Activated CD8-positive, alpha-beta memory T cell treated with anti-CD3 and anti-CD28 coated beads, Interleukin-2, amount 10 ng/mL, durations not matched to agents 7 days and 5 days (primary cell): ENCODE results near the gene NUP50. TPM values are rescaled to one million over a fixed set of nuclear protein-coding genes. Genes with fewer than 3 reads are reported as not detected.

Source experiments
- ATAC-seq: fragments of 150-1000 bp; cut with Tn5 transposase; one replicate; pipeline ENCODE4 v1.10.0; 2021; ENCODE audit warnings: moderate library complexity
- CTCF ChIA-PET: fragments of 350-600 bp; sonication (Branson Sonifier 250); formaldehyde crosslinking; loops from one replicate; lab custom pipeline; 2021; ENCODE audit warnings: antibody characterized with exemption; lab: Charles Lee
- DNase-seq: peaks from one replicate; pipeline ENCODE4 v3.0.0-alpha.2; 2020
- H3K27ac Mint-ChIP-seq: one replicate; pipeline ENCODE4 v1.8.0; 2021; ENCODE audit warnings: mild to moderate bottlenecking, mixed read lengths
- H3K27me3 Mint-ChIP-seq: one replicate; pipeline ENCODE4 v1.8.0; 2021; ENCODE audit warnings: mixed read lengths
- H3K36me3 Mint-ChIP-seq: one replicate; pipeline ENCODE4 v1.8.0; 2021; ENCODE audit warnings: mild to moderate bottlenecking, mixed read lengths
- H3K4me1 Mint-ChIP-seq: one replicate; pipeline ENCODE4 v1.8.0; 2021; ENCODE audit warnings: mixed read lengths
- H3K4me3 Mint-ChIP-seq: one replicate; pipeline ENCODE4 v1.8.0; 2021; ENCODE audit warnings: mild to moderate bottlenecking, moderate library complexity, mixed read lengths
- H3K9me3 Mint-ChIP-seq: one replicate; pipeline ENCODE4 v1.8.0; 2022; ENCODE audit warnings: low read depth, mixed read lengths
- total RNA-seq, 2 experiments: library from RNA; stranded (reverse); gene quantifications; one replicate each; pipeline ENCODE4 v1.2.3, GENCODE V29; 2021

Gene NUP50, protein sequence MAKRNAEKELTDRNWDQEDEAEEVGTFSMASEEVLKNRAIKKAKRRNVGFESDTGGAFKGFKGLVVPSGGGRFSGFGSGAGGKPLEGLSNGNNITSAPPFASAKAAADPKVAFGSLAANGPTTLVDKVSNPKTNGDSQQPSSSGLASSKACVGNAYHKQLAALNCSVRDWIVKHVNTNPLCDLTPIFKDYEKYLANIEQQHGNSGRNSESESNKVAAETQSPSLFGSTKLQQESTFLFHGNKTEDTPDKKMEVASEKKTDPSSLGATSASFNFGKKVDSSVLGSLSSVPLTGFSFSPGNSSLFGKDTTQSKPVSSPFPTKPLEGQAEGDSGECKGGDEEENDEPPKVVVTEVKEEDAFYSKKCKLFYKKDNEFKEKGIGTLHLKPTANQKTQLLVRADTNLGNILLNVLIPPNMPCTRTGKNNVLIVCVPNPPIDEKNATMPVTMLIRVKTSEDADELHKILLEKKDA
- 100 to 1,000 TPM; 150 to 155 TPM for total RNA-seq

DNA sequence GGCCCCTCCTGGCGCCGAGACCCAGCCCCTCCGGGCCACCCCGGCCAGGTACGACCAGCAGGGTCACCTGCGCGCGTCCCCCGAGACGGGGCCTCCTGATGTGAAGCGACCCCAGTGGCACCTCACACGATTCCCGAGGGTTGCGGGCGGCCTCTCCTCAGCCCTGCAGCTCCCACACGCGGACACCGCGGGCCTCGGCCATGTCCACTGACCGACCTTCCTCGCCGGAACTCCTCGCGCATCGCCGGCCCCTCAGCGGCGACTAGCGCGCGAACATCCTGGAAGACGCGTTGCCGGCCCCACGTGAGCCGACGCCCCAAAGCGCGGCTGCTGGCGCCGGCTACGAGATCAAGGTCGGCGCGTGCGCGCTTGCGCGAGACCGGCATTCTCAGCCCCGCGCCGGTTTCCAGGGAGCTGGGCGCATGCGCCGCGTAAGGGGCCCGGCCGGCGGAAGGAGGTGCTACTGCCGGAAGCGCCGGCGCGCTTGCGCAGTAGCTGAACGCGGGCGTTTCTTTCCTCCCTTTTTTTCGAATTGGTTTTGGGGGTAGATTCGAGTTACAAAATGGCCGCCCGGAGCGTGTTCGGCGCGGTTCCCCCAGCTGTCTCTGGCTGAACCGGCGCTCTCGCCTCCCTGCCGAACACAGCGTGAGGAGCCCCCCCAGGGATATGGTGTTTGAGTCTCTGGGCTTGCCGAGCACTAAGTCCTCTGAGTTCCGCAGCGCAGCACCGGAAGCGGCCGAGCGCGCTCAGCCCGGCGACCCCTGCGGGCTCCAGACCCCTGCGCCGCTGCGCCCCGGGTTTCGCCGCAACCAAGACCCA is at the start of gene NUP50:
TSS of gene NUP50 (plus strand) at position 475 of the 819 bp plus-strand sequence. CDS start 4,253 bp downstream, outside the sequence.
- H3K36me3 Mint-ChIP-seq, result peaks cover 37% of the 10 kb centered on the region
- peak; percentile 97 for DNase-seq

DNA sequence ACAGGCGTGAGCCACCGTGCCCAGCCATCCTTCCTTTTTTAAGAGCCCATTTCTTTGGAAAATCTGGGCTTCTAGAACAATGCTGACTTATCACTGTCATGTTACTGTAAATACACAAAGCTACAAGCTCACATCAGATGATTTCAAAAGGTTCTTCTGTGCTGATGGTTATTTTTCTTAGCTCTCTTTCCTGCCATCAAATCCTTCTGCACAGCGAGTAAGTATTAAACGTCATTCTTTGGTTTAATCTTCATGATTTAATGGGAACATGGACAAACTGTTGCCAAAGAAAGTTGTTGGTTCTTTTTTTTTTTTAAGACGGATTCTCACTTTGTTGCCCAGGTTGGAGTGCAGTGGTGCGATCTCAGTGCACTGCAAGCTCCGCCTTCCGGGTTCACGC is 43.3 kb upstream of the NUP50 start:
- Mint-ChIP-seq H3K36me3 (no peaks in the 10 kb centered on the region), H3K27ac (no peak overlapping the region), H3K4me1 (no peaks in the 10 kb centered on the region), H3K9me3 (no peaks in the 10 kb centered on the region), H3K27me3 (peaks cover 23% of the 10 kb centered on the region), H3K4me3 (no peak overlapping the region)
- DNase-seq (no peak), ATAC-seq (no peak)
- CTCF ChIA-PET, result no interaction called here

More for the DNA sequence above, at the start of gene NUP50:
- H3K27me3 Mint-ChIP-seq, result no peaks in the 10 kb centered on the region
- no peaks in the 10 kb centered on the region for H3K9me3 Mint-ChIP-seq
- H3K27ac Mint-ChIP-seq, result peak within 1 kb of the TSS; percentile 91
- CTCF ChIA-PET, result interaction anchor here (0.9 to 1.6 kb wide), 9 partner anchors 10 to 479 kb away, joined by 3 to 9 read pairs (median 4); no protein-coding TSS in a partner anchor
- ATAC-seq, result peak; percentile 87
- H3K4me3 Mint-ChIP-seq, result peak within 1 kb of the TSS; percentile 94
- peaks cover 59% of the 10 kb centered on the region for H3K4me1 Mint-ChIP-seq

DNA sequence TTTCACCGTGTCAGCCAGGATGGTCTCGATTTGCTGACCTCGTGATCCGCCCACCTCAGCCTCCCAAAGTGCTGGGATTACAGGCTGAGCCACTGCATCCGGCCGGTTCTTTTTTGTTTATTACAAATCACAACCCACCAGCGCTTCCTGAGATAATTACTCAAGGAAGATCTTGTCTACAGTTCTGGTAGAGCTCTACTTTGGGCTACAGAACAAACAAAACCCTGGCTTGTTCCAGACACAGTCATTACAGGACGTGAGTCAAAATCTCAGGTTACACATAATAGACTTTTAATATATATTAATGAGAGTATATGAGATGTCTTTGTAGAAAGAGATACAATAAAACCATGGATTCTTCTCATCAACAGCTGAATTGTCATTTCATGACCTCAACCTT is 42.8 kb upstream of the NUP50 start:
- DNase-seq, result no peak
- no peaks in the 10 kb centered on the region for H3K4me1 Mint-ChIP-seq
- no peaks in the 10 kb centered on the region for H3K36me3 Mint-ChIP-seq
- H3K27ac Mint-ChIP-seq, result no peak overlapping the region
- CTCF ChIA-PET, result no interaction called here
- H3K4me3 Mint-ChIP-seq, result no peak overlapping the region
- ATAC-seq, result no peak
- H3K27me3 Mint-ChIP-seq, result peaks cover 23% of the 10 kb centered on the region
- no peaks in the 10 kb centered on the region for H3K9me3 Mint-ChIP-seq

DNA sequence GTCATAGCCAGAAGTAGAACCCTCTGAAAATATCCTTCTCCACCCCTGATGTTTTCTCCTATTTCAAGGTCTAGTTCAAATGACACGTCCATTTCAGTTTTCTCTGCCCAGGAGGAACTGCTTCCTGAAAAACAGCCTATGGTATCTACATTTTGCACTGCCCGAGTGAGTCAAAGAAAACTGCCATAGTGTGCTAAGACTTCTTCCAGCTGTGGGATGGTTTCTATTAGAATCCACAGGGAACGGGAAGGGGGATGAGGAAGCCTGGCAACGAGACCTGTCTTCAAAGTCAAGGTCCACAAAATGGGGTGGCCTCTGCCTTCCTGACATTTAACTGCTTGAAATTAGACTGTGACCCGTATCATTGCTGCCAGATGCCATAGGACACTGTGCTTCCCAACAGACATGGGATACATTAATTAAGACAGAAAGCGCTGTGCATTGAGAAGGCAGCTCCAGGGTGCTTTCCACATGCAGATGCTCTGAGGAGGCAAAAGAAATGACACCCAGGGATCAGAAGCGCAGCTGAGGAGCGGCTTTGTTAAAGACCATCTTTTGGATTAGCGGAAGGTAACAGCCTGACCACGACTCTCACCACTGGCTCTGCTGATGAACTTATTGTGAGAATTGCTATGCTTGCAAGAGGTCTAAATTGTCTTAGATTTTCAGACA is 39.4 kb upstream of the NUP50 start:
- Mint-ChIP-seq H3K36me3 (no peaks in the 10 kb centered on the region), H3K4me3 (no peak overlapping the region), H3K9me3 (no peaks in the 10 kb centered on the region), H3K27ac (no peak overlapping the region), H3K27me3 (peaks cover 14% of the 10 kb centered on the region), H3K4me1 (peaks cover 7% of the 10 kb centered on the region)
- ATAC-seq (no peak), DNase-seq (no peak)
- CTCF ChIA-PET, result no interaction called here

DNA sequence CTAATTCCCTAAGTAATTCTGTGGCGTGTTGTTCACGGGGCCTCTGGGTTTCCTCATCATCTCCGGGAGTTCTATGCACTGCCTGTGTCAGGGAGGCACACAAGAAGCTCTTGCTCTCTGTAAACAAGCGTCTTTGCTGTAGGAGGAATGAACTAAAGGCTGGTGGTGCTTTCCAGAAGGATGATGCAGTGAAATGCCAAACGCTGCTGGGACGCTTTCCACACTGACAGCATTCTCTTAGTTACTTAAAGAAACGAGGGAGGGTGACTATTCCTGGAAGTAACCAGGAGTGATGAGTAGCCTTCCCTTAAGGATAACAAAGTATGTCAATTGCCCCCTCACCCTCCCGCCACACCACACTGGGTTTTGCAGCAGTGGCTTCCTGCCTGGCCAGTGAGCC is 38.5 kb upstream of the NUP50 start:
- CTCF ChIA-PET, result no interaction called here
- H3K36me3 Mint-ChIP-seq, result no peaks in the 10 kb centered on the region

DNA sequence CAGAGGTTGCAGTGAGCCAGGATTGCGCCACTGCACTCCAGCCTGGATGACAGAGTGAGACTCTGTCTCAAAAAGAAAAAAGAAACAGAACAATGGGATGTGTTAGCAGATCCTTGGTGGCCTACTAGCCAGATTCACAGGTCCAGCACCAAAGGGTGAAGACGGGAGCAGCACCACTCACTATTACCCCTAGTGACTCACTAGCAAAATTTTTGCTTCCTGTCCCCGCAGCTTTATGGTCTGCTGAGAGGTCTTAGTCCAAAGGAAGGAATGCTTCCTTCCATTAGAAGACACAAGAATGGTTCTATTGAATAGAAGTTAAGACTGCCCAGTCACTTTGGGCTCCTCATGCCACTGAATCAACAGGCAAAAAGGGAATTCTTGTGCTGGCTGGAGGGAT is 35.9 kb upstream of the NUP50 start:
- Mint-ChIP-seq H3K9me3 (no peaks in the 10 kb centered on the region), H3K36me3 (peaks cover 17% of the 10 kb centered on the region), H3K27me3 (peaks cover 11% of the 10 kb centered on the region), H3K27ac (no peak overlapping the region), H3K4me3 (no peak overlapping the region), H3K4me1 (peaks cover 26% of the 10 kb centered on the region)
- ATAC-seq, result no peak
- CTCF ChIA-PET, result no interaction called here
- no peak for DNase-seq

More for the DNA sequence above, 38.5 kb upstream of the NUP50 start:
- no peak overlapping the region for H3K4me3 Mint-ChIP-seq
- H3K4me1 Mint-ChIP-seq, result peaks cover 16% of the 10 kb centered on the region
- no peak for ATAC-seq
- peaks cover 11% of the 10 kb centered on the region for H3K27me3 Mint-ChIP-seq
- no peak overlapping the region for H3K27ac Mint-ChIP-seq
- DNase-seq, result no peak
- H3K9me3 Mint-ChIP-seq, result no peaks in the 10 kb centered on the region

DNA sequence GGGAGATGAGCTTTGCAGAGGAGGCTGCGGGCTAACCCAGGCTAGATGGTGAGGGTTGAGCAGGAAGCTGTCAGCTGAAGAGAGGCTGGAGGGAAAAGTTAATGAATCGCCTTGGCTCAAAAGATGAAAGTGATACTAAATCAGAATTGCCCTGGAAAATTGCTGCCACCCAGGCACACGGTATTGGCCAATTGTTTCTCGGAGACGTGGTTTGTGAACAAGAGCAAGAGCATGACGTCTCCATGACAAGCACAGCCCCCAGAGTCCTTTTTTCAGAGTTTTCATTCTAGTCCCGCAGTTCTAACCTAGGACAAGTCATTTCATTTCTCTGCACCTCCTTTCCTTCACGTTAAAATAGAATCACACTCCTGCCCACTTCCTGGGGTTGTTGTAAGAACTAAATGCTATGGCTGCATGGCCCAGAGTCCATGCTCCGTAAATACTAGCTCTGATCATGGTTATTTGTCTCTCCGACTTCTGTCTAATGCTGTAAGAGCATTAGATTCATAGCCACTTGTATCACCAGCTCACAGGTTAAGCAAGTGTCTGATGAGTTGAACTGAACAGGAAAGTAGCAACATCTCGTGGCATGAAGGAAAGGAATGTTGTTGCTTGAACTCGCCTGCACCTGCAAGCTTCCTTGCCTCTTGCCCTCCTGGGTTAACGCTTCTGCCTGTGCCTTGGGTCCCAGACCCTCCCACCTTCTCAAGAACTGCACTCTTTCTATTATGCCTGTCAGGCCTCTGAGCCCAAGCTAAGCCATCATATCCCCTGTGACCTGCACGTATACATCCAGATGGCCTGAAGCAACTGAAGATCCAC is 33.8 kb upstream of the NUP50 start:
- CTCF ChIA-PET, result interaction anchor here (0.9 to 2.2 kb wide), 3 partner anchors 27 to 35 kb away, joined by 3 to 6 read pairs (median 3); partner anchors contain the start of gene NUP50
- DNase-seq, result peak; percentile 72
- ATAC-seq, result peak; percentile 87
- Mint-ChIP-seq H3K4me1 (peaks cover 26% of the 10 kb centered on the region), H3K9me3 (peaks cover 8% of the 10 kb centered on the region), H3K27me3 (peaks cover 5% of the 10 kb centered on the region), H3K27ac (peak overlapping the region; percentile 91), H3K36me3 (peaks cover 30% of the 10 kb centered on the region), H3K4me3 (peak overlapping the region; percentile 63)

DNA sequence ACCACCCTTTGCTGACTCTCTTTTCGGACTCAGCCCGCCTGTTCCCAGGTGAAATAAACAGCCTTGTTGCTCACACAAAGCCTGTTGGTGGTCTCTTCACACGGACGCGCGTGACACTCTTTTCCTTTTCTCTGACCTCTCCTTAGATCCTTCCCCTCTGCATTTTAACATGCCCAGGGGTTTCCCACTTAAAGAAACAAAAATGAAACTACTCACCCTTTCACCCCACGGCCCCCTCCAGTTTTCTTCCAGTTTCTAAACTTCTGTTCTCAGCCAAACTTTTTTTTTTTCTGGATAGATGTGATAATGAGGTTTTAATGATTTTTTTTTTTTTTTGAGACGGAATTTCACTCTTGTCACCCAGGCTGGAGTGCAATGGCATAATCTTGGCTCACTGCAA is 32.8 kb upstream of the NUP50 start:
- ATAC-seq, result no peak
- no peak for DNase-seq
- H3K4me3 Mint-ChIP-seq, result no peak overlapping the region
- peaks cover 8% of the 10 kb centered on the region for H3K9me3 Mint-ChIP-seq
- H3K27ac Mint-ChIP-seq, result peak overlapping the region; percentile 91
- H3K27me3 Mint-ChIP-seq, result peaks cover 2% of the 10 kb centered on the region
- H3K36me3 Mint-ChIP-seq, result peaks cover 36% of the 10 kb centered on the region
- CTCF ChIA-PET, result interaction anchor here (2.2 kb wide), 1 partner anchor 33 kb away, joined by 6 read pairs; the partner anchor contains the start of gene NUP50
- peaks cover 28% of the 10 kb centered on the region for H3K4me1 Mint-ChIP-seq

DNA sequence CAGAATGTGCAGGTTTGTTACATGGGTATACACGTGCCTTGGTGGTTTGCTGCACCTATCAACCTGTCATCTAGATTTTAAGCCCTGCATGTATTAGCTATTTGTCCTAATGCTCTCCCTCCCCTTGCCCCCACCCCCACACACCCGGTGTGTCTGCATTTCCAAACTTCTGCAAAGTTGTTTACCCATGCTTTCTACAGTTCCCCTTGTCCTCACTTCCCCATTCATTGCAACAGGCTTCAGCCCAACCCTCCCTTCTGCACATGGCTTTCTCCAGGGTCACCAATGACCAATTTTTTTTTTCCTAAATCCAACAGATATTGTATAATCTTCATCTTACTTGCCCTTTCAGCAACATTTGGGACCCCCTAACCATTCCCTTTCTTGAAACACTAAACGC is 32.0 kb upstream of the NUP50 start:
- DNase-seq (no peak), ATAC-seq (no peak)
- H3K36me3 Mint-ChIP-seq, result peaks cover 36% of the 10 kb centered on the region
- CTCF ChIA-PET, result no interaction called here
- peak overlapping the region; percentile 34 for H3K27ac Mint-ChIP-seq
- no peaks in the 10 kb centered on the region for H3K27me3 Mint-ChIP-seq
- H3K4me1 Mint-ChIP-seq, result peaks cover 32% of the 10 kb centered on the region
- peaks cover 8% of the 10 kb centered on the region for H3K9me3 Mint-ChIP-seq
- no peak overlapping the region for H3K4me3 Mint-ChIP-seq

DNA sequence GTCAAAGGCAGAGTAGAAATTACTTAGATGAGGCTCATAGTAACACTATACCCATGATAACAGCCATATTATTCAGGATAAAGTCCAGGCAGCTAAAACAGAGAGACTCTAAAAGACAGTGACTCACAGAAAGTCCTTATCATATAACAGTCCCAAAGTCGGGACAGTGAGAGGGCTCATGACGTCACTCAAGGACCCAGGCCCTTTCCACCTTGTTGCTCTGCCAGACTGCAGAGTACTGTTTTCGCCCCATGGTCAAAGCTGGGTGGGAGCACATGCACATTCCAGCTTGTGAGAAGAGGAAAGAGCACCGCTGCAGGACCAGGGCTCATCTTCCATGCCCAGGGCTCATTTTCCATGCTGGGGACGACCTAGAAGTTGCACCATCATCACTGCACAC is 29.4 kb upstream of the NUP50 start:
- DNase-seq (no peak), ATAC-seq (no peak)
- peaks cover 29% of the 10 kb centered on the region for H3K4me1 Mint-ChIP-seq
- H3K9me3 Mint-ChIP-seq, result peaks cover 8% of the 10 kb centered on the region
- H3K4me3 Mint-ChIP-seq, result no peak overlapping the region
- CTCF ChIA-PET, result no interaction called here
- H3K36me3 Mint-ChIP-seq, result peaks cover 40% of the 10 kb centered on the region
- no peaks in the 10 kb centered on the region for H3K27me3 Mint-ChIP-seq
- no peak overlapping the region for H3K27ac Mint-ChIP-seq

DNA sequence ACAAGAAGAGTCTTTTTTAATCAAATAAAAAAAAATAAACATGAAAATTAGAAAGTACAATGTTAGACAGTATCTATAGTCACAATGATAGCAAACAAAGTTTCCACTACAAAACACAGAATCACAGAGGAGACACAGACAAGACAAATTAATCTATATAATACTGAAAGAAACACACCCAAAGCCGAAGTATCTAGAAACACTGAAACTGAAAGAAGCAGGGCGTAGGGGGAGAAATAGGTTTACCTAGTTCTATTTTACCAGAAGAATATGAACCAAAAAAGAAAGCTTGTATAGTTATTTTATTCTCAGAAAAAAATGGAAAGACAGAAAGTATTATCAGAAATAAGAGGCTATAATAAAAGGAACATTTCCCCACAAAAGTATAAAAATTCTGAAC is 27.1 kb upstream of the NUP50 start:
- H3K27me3 Mint-ChIP-seq, result no peaks in the 10 kb centered on the region
- H3K4me1 Mint-ChIP-seq, result peaks cover 9% of the 10 kb centered on the region
- no peak for DNase-seq
- peaks cover 8% of the 10 kb centered on the region for H3K9me3 Mint-ChIP-seq
- H3K4me3 Mint-ChIP-seq, result peak overlapping the region; percentile 38
- CTCF ChIA-PET, result no interaction called here
- peak overlapping the region; percentile 65 for H3K27ac Mint-ChIP-seq
- no peak for ATAC-seq
- H3K36me3 Mint-ChIP-seq, result peaks cover 41% of the 10 kb centered on the region

DNA sequence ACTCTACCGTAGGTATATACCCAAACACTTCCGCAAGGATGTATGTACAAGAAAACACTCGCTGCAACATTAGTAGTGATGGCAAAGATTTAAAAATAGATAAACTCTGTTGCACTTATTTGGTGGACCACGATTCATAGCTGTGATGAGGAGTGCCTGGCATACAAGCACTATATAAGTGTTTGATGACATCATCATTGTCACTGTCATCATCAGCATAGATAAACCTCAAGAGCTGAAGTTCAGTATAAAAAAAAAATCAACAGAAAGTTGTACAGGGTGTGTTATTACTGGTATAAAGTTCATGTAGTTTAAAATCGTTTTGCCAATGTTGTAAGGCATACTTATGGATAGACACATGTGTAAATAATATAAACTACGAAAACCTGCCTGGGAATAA is 24.0 kb upstream of the NUP50 start:
- ATAC-seq, result no peak
- H3K27me3 Mint-ChIP-seq, result no peaks in the 10 kb centered on the region

More for the DNA sequence above, 24.0 kb upstream of the NUP50 start:
- Mint-ChIP-seq H3K4me1 (peaks cover 9% of the 10 kb centered on the region), H3K27ac (no peak overlapping the region), H3K36me3 (peaks cover 32% of the 10 kb centered on the region), H3K9me3 (peaks cover 1% of the 10 kb centered on the region), H3K4me3 (no peak overlapping the region)
- no peak for DNase-seq
- CTCF ChIA-PET, result interaction anchor here (1.0 kb wide), 2 partner anchors 24 to 69 kb away, joined by 3 to 4 read pairs; partner anchors contain the start of gene NUP50
